Activated CD4-positive, CD25-positive, alpha-beta regulatory T cell treated with anti-CD3 and anti-CD28 coated beads, Interleukin-2, amount 50 U/mL, for 72 hours (primary cell): Measurements from ENCODE around the gene APBB2.

Source experiments
- DNase-seq: peaks from one replicate; pipeline ENCODE4 v3.0.0; 2021

Gene APBB2

DNA sequence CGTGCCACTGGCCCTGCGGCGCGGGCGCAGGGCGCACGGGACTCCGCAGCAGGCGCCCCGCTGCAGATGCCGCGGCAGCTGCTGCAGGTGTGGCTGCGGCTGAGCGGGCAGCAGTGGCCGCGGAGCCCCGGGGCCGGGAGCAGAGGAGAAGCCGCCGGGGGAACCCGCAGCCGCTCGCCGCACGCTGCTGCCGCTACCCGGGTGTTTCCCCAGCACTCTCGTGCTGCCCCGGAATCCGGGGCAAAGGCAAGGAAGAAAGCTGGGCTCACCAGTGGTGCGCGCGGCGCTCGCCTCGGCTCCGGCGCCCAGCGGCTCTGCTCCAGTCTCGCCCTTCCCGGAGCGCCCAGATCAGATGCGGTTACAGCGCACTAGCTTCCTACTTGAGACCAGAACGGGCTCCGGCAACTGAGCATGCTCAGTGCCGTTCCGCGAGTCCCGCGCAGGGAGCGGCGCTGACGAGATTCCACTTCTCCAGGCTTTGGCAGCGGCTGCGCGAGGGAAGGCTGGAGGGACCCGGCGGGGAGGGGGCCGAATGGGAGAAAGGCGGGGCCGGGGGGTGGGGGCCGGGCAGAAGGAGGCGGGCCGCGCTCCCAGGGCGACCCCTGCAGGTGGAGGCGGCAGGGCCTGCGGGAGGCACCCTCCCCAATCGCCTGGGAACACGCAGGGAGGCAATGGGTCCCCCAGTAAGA, at the start of gene APBB2:
TSS of gene APBB2 (minus strand) at position 407 of the 689 bp plus-strand sequence. CDS start 181,288 bp downstream, outside the sequence.
- peak; percentile 49 for DNase-seq

DNA sequence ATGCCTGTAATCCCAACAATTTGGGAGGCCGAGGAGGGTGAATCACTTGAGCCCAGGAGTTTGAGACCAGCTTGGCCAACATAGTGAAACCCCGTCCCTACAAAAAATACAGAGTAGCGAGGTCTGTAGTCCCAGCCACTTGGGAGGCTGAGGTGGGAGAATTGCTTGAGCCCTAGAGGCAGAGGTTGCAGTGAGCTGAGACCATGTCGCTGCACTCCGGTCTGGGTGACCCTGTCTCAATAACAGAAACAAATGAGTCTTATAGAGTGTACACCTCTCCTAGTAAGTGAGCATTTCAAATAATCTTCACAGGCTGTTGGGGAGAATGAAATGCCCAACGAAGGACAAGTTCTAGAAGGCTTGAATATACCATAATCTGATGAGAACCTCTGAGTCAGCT, 47.9 kb upstream of the APBB2 start:
- DNase-seq: no peak

DNA sequence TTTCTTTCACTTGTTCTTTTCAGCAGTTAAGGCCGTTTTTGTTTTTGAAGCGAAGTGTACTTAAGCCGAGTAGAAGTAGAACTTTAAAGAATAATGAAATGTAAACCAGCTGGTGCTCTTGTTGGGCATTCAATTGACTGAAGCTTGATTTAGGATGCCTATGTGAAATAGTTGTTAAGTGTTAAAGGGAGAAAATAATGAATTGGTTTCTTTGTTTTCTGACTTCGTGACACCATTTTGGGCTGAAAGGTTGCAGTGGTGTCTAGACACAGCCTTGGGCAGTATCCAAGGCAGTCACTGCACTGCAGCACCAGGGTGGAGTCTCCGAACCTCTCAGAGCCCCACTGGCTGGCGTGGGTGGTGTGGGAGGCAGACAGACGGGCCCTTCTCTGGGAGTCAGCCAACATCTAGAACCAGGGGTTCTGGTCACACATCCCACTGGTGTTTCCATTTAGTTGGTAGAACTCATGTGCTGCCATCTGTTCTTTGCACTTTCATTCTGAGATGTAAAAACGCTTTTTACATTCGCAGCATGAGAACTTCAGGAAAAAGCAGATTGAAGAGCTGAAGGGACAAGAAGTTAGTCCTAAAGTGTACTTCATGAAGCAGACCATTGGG, 45.9 kb upstream of the APBB2 start:
- DNase-seq: no peak

DNA sequence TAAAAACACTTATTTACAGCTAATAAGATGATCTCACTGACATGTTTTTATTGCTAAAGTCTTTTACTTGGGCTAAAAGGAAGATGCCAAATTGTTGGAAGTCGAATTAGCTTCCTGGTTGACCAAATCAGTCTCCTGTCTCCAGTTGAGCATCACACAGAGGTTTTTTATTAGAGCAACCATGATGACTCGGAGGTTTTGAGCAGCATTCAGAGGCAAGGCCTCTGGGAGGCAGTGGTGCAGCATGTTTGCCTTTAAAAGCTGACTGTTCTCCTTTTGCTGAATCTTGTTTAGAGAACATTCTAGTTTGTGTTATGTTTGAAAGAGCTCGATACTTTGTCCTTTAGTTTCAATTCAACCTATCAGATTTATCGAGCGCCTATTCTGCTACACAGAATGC, 44.4 kb upstream of the APBB2 start:
- DNase-seq: no peak

DNA sequence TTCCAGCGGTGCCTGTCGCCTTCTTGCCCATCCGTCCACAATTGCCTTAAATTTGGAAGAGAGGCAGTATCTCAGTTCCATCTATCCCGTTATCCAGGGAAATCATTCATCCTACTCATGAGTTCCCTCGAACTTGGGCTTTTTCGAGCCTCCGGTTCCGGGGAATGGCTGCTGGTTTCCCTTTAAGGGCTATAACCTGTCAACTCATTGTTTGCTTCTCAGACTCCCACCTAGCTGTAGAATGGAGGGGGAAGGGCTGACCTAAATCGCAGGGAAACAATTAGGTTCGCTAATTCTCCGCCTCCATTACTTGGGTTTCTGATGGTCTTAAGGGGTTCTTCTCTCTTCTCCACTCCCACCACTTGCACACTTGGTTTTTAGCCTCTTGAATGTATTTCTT, 43.6 kb upstream of the APBB2 start:
- no peak for DNase-seq

DNA sequence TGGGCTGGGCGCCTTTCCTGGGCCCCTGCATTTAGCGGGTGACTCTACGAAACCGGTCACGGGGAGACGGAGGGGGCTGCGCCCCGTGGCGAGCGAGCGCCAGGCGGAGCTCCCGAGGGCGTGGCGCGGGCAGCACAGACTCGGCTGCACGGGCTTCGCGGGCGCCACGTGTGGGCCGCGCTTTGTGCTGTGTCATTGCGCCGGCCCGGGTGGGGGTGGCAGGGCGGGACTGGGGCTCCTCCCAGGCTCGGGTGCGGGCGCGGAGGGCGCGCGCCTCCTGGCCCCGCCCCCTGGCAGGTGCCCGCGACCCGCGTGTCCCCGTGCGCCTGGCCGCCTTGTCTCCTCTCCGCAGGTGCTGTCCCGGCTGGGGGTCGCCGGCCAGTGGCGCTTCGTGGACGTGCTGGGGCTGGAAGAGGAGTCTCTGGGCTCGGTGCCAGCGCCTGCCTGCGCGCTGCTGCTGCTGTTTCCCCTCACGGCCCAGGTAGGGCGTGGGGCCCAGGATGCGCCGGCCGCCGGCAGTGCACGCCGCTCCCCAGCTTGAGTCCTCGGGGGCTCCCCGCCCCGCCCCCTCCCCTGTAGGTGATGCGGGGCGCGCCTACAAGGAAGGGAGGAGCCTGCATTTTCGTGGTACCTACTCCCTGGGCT, 43.0 kb upstream of the APBB2 start:
- no peak for DNase-seq

DNA sequence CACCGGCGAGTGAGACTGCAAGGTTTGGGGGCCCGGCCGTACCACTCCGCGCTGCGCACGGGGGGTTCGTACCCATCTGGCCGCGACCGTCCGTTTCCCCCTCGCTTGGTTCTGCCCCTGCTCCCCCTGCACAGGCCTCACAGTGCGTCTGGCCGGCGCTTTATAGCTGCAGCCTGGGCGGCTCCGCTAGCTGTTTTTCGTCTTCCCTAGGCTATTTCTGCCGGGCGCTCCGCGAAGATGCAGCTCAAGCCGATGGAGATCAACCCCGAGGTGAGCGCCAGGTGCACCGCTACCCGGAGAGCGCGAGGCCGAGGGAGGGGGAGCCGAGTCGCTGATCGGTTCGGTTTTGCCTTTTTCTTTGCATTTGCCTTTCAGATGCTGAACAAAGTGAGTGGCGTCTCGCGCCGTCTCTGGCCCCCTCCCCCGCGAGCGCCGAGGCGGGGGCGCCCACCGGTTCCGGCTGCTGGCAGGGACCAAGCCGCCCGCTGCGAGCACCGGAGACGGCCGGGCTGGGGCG, 42.5 kb upstream of the APBB2 start, which contains the start of gene UCHL1:
TSS of gene UCHL1 (plus strand) at position 189 of the 517 bp plus-strand sequence. CDS start at position 238, 49 bp downstream.
- DNase-seq: no peak

DNA sequence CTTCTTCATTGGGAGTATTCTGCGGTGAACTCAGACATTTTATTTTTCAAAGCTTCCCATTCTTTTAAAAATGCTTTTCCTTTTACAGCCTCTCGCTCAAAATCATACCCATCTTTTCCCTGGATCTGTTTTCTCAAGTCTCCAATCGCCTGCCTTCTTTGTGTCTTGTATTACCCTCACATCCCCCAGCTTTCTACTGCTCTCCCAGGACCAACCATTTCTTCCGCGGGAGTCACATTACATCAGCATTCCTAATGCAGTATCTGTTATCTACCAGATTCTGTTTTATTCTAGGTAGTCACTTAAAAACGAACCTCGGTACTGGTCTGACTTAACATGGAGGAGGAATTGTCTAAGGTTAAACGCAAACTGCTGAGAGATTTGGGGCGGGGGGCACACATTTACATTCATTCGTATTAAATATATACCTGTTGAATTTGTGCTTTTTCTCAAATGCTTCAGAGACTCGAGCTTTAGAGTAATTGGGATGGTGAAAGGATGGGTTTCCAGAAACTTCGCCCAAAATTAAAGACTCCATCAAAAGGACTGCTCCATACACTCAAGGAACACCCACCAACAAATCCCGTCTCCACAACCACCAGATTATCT, 41.9 kb upstream of the APBB2 start:
- DNase-seq: no peak

DNA sequence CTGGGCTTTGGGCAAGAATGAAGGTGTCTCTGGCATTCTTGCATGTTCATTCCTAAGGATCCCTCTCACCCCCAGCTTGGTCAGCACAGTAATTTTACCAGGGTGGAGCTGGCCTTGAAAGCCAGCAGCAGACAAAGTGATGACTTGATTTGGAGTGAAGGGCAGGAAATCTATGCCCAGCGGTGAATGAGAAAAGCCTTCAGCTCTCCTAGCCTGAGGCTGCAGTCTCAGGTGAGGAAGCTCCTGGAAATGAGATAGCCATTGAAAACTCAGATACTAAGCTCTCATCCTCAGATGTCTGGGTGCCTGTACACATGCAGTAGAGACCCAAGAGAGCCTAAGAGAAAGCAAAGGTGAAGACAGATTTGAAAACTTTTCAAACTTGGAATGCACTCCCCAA, 31.6 kb upstream of the APBB2 start:
- no peak for DNase-seq

DNA sequence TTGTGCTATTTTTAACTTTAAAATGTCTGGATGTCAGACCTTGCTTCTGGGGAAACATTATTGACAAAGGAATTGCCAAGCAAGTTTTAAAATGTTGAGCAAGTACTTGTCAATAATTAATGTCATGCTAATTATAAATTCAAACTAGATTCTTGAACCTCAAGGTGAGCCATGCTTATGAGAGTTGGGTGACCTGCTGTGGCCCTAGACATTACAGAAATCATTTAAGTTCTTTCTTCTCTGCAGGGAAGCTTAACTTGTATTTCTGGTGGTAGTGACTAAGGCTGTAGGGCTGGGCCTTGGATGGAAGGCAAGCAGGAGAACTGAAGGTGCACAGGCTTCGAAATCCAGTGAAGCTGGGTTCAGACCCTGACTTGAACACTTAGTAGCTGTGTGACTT, 27.6 kb upstream of the APBB2 start:
- DNase-seq: no peak

DNA sequence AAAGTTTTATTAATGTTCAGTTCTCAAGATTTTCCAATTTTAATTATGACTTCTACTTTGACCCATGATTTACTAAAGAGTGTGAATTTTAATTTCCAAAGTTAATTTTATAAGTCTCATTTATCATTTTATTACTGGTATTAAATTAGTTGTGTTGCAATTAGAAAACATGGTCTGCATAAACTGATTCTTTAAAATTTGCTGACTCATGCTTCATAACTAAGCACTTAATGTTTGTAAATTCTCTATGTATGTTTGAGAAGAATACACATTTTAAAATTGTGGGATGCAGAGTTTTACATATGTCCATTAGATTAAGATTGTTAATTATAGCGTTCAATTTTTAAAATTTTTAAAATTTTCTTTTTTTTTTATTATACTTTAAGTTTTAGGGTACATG, 22.2 kb upstream of the APBB2 start:
- DNase-seq: no peak

DNA sequence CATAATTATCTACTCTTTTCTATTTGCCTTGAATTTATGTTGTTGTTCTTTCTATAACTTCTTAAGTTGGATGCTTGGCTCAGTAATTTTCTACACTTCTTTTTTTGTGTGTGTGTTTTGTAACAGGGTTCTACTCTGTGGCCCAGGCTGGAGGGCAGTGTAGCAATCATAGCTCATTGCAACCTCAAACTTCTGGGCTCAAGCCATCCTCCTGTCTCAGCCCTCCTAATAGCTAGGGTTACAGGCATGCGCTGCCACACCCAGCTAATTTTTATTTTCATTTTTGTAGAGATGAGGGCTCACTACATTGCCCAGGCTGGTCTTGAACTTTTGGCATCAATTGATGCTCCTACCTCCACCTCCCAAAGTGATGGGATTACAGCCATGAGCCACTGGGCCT, 21.7 kb upstream of the APBB2 start:
- DNase-seq: no peak

DNA sequence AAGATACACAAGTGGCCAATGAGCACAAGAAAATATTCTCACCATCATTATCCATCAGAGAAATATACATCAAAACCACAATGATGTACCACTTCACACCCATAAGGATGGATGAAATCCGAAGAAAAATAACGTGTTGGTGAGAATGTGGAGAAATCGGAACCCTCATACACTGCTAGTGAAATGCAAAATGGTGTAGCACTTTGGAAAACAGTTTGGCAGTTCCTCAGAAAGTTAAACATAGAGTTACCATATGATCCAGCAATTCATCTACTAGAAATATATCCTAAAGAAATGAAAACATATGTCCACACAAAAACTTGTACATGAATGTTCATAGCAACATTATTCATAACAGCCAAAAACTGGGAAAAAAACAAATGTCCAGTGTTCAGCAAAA, 18.5 kb upstream of the APBB2 start:
- DNase-seq: no peak

DNA sequence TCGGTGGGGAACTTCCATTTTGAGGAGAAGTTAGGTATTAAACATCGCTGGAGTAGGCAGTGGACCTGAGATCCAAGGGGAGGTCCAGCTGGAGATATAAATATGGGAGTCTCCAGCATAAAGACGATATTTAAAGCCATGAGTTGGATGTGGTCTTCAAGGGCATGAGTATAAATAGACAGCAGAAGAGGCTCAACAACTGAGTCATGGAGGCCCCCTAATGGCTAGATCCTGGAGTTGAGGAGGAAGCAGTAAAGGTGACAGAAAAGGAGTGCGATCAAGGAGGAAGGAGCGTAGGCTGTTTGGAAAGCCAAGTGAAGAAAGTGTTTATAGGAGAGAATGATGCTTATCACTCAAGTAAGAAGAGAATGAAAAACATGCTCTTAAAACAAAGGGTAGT, 18.1 kb upstream of the APBB2 start:
- no peak for DNase-seq

DNA sequence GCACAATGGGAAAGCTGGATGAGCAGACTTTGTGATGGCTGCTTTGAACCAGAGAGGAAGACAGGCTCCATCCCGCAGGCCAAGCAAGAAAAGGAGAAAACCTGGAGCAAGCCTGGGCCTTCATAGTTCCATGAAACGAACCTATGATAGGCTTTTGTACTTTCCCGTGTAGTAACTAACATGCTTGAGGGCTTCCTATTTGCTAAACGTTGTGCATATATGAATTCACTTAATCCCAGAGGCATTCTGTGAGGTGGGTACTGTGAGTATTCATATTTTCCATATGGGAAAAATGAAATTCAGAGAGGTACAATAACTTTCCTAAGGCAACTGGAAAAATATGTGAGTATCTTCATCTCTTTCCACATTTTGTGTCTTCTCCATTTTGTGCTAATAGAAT, 13.6 kb upstream of the APBB2 start:
- DNase-seq: no peak

DNA sequence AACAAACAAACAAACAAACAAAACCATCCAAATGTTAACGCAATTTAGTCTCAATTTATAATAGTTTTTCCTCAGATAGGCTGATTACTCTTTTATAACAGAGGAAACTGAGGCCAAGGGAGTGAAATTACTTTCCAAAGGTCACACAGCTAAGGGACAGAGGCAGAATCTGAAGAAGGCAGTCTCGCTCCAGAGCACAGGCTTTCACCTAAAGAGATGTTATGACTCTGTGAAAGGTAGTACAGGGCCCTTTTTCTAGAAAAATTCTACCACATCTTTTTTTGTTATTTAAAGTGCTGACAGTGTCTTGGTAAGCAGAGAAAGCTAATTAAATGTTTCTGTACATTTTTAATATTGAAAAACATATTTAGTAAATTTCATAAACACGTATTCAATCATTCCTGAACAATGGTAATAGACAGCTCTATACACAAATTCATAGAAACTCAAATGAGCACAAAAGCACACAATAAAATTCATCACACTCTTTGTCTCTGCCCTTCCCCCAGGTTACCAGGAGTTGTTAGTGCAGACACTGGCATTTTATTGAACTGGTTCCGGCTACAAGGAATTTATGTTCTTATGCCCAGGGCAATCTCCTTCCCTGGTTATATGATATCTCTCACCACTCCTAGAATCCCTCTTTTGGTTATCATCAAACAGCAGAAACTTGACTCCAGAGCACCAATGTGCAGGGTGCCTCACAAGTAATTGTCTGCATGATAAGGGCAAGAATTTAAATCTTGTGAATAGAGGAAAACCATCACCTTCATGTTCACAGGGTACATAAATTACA, 7.7 kb upstream of the APBB2 start:
- no peak for DNase-seq

DNA sequence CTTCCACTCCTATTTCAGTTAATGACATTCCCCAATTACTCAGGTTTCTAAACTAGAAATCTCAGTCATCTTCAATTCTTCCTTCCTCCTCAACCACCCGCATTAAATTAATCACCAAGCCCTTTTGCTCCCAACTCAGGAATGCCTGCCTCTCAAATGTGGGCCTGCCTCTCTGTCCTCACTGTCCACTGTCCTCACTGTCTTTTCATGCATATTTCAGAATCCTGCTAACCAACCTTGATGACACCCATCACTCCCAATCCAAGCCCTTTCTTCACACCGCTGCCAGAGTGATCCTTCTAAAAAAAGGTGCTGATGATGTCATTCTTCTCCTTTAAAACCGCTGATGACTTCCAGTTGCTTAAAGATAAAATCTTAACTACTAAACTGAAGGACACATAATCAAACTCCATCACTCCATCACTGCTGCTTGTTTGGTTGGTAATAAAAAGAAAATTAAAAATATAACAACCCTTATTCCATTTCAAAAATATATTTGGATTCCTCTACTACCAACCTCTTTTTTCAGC, 5.1 kb upstream of the APBB2 start:
- DNase-seq: no peak

DNA sequence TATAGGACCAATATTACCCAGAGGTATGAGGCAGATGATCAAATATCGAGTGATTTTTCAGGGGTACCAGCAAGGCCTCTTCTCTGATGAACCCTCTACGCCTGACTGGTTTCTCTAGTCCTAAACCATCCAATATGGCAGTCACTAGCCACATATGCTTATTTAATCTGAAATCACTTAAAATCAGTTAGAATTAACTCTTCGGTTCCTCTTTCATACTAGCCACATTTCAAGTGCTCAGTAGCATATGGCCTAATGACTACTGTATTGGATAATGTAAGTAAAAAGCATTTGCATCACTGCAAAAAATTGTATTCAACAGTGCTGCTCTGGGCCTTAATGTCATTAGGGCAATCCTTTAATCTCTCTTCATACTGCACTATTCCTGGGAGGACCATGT, 4.4 kb upstream of the APBB2 start:
- no peak for DNase-seq

DNA sequence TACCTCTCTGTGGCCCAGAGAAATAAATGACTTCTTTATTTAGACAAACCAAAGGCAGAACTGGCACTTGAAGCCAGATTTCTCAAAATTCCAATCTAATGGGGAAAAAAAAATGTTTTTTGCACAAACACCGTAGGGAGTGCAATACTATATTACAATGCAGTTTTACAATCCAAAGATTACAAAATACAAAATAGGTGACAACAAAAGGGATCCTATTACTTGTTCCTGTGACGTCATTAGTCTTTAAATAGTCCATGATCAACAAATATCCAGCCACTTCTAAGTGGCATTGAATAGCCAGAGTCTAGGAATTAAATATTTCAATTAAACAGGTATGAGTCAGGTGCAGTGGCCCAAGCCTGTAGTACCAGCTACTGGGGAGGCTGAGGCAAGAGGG, 3.0 kb upstream of the APBB2 start:
- DNase-seq: no peak

DNA sequence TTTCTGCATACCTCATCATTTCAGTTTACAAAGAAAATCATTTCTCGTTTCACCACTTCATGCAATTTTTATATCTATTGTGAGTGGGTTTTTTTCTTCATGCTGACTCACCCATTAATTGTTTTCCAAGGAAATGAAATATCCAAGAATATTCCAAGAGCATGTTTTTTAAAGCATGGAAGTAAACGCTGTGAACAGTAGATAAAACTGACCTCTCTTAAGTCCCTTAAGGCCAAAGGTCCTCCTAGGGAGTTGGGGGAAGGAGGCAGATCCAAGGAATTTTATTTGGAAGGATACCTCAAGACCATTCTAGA, 2.6 kb upstream of the APBB2 start:
- no peak for DNase-seq

DNA sequence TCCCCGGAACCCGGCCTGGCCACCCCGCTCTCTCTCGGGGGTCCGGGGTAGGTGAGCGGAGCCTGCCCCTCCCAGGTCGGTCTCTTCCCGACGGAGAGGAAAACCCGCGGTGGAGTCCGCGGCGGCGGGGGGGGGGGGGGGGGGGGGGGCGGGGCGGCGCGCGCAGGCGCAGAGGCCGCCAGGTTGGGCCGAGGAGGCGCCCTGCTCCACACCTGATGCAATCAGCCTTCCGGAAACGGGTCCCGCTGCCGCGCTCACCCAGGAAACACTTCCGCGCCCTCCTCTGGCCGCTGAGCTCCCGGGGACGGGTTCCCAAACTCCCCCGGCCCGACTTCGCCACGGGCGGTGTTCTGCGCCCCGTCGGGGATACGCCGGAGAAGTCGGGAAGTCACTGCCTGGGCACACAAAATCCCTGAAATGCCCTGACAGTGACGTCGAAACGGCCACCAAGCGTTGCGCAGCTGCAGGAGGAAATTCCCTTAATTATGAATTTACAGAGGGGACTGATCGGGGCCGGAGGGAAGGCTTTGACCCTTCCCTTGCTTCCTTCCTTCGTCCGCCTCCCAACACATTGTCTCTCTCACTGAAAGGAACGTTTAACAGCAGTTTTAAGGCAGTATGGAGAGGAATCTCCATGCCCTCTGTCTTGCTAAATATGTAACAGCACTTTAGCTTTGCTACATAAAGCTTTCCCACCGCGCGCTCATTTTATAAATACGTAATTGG, 2.1 kb upstream of the APBB2 start:
- DNase-seq: peak; percentile 42

DNA sequence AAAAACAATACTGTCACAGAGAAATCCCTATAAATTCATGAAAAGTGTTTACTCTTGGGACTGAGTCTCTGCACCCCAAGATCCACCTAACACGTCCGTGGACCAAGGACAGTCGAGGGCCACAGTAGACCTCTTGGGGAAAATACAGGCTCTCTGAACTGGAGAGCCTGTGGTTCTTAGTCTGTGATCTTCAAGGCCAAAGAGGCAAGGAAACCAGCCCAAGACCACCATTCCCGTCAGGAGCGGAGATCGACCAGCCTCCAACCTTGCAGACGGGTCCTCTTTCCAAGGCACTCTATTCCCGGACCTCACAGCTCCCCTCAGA, 1.6 kb upstream of the APBB2 start:
- DNase-seq: no peak
